GM12878 (cell line): Measurements from ENCODE around the gene NDUFB7.

ENCODE experiments used
- CTCF ChIP-seq, 3 experiments: IDR thresholded peaks in 2 of 3; conservative IDR thresholded peaks in 1 of 3; 2 replicates each; pipeline ENCODE4 v1.5.1; 2011; ENCODE audit warnings: low read depth in 3 of 3, low read length in 3 of 3, mild to moderate bottlenecking in 3 of 3, control low read depth in 2 of 3, moderate library complexity in 2 of 3, inconsistent platforms in 1 of 3, mixed read lengths in 1 of 3; ENCODE audit not compliant: control insufficient read depth in 2 of 3, insufficient read depth in 1 of 3; ENCODE audit errors: extremely low read depth in 1 of 3
- FOXM1 ChIP-seq: IDR thresholded peaks from 2 replicates; pipeline ENCODE4 v1.6.1; 2012; ENCODE audit warnings: low read depth, mild to moderate bottlenecking, inconsistent platforms, low read length, moderate library complexity
- HDAC2 ChIP-seq: fragments of 200-600 bp; sonication (generic); IDR thresholded peaks from 2 replicates; pipeline ENCODE4 v1.6.1; 2017
- MEF2A ChIP-seq: IDR thresholded peaks from 2 replicates; pipeline ENCODE4 v1.6.1; 2011; ENCODE audit warnings: low read depth, mild to moderate bottlenecking, low read length, moderate library complexity; ENCODE audit not compliant: insufficient read depth
- SREBF1 ChIP-seq: IDR thresholded peaks from 2 replicates; pipeline ENCODE4 v1.6.1; 2012; ENCODE audit warnings: mild to moderate bottlenecking, low read length
- TAF1 ChIP-seq: IDR thresholded peaks from 2 replicates; pipeline ENCODE4 v1.6.1; 2011; ENCODE audit warnings: mild to moderate bottlenecking, low read depth, low read length, borderline replicate concordance

GRCh38 chr19:14553042-14553938, 18.6 kb downstream of the NDUFB7 start:
- TF ChIP-seq TAF1: no peak
- no peak for TF ChIP-seq CTCF (IDR thresholded peaks at IDR 0.05 in 2 of 3, conservative IDR thresholded peaks at IDR 0.05 in 1 of 3; ENCODE audit: control insufficient read depth in 2 of 3, extremely low read depth in 1 of 3, insufficient read depth in 1 of 3, low read depth in 3 of 3, low read length in 3 of 3)
- TF ChIP-seq MEF2A: no peak
- TF ChIP-seq SREBF1: no peak
- no peak for TF ChIP-seq HDAC2
- TF ChIP-seq FOXM1: no peak
